Chondrocyte (in vitro differentiated cells): ENCODE measurements around the gene MAP2K4. TPM values are rescaled to one million over a fixed set of nuclear protein-coding genes. Genes with fewer than 3 reads are reported as not detected.
A peak's percentile ranks its signal among the peaks of the same experiment; 100 is the strongest.

Experiments used
- DNase-seq: peaks from one replicate; pipeline ENCODE4 v3.0.0; 2021; ENCODE audit warnings: mixed read lengths, low spot score
- H3K27ac Mint-ChIP-seq: one replicate; pipeline ENCODE4 v1.8.0; 2021; ENCODE audit warnings: mild to moderate bottlenecking, moderate library complexity, mixed read lengths; ENCODE audit not compliant: unreplicated experiment
- H3K27me3 Mint-ChIP-seq: 2 replicates; pipeline ENCODE4 v1.8.0; 2021; ENCODE audit warnings: low read depth, mixed read lengths
- H3K36me3 Mint-ChIP-seq: 2 replicates; pipeline ENCODE4 v1.8.0; 2021; ENCODE audit warnings: low read depth, mixed read lengths
- H3K4me1 Mint-ChIP-seq: 2 replicates; pipeline ENCODE4 v1.8.0; 2021; ENCODE audit warnings: low read depth, mild to moderate bottlenecking, mixed read lengths
- H3K4me3 Mint-ChIP-seq: one replicate; pipeline ENCODE4 v1.8.0; 2021; ENCODE audit warnings: mild to moderate bottlenecking, moderate library complexity, mixed read lengths; ENCODE audit not compliant: unreplicated experiment
- H3K9me3 Mint-ChIP-seq: 2 replicates; pipeline ENCODE4 v1.8.0; 2021; ENCODE audit warnings: low read depth, mixed read lengths
- total RNA-seq: library from RNA; stranded (reverse); gene quantifications from 3 replicates; pipeline ENCODE4 v1.2.1, GENCODE V29; 2021
- TF ChIP-seq, protein P1 (sequence below): fragments of 200-600 bp; sonication (generic); IDR thresholded peaks from 2 replicates; pipeline ENCODE4 v1.5.0; 2021; ENCODE audit warnings: antibody characterized with exemption, mild to moderate bottlenecking, moderate library complexity

Gene MAP2K4
- total RNA-seq, 1 donor from 2014 or later = 26.0 TPM

GRCh38 chr17:12078791-12079190, 58.1 kb downstream of the MAP2K4 start:
- Mint-ChIP-seq H3K4me3 (no peak overlapping the region), H3K27me3 (no peaks in the 10 kb centered on the region), H3K9me3 (no peaks in the 10 kb centered on the region), H3K27ac (peak overlapping the region; percentile 88), H3K4me1 (peaks cover 43% of the 10 kb centered on the region), H3K36me3 (peaks cover 4% of the 10 kb centered on the region)
- no peak for DNase-seq
- TF ChIP-seq, protein P1, sequence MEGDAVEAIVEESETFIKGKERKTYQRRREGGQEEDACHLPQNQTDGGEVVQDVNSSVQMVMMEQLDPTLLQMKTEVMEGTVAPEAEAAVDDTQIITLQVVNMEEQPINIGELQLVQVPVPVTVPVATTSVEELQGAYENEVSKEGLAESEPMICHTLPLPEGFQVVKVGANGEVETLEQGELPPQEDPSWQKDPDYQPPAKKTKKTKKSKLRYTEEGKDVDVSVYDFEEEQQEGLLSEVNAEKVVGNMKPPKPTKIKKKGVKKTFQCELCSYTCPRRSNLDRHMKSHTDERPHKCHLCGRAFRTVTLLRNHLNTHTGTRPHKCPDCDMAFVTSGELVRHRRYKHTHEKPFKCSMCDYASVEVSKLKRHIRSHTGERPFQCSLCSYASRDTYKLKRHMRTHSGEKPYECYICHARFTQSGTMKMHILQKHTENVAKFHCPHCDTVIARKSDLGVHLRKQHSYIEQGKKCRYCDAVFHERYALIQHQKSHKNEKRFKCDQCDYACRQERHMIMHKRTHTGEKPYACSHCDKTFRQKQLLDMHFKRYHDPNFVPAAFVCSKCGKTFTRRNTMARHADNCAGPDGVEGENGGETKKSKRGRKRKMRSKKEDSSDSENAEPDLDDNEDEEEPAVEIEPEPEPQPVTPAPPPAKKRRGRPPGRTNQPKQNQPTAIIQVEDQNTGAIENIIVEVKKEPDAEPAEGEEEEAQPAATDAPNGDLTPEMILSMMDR = no peak

GRCh38 chr17:12081720-12082119, 61.0 kb downstream of the MAP2K4 start:
- DNase-seq = no peak
- H3K36me3 Mint-ChIP-seq = peaks cover 2% of the 10 kb centered on the region
- peak overlapping the region; percentile 71 for H3K27ac Mint-ChIP-seq
- no peak overlapping the region for H3K4me3 Mint-ChIP-seq
- TF ChIP-seq, protein P1 = no peak
- H3K9me3 Mint-ChIP-seq = no peaks in the 10 kb centered on the region
- H3K4me1 Mint-ChIP-seq = peaks cover 43% of the 10 kb centered on the region
- no peaks in the 10 kb centered on the region for H3K27me3 Mint-ChIP-seq

DNA sequence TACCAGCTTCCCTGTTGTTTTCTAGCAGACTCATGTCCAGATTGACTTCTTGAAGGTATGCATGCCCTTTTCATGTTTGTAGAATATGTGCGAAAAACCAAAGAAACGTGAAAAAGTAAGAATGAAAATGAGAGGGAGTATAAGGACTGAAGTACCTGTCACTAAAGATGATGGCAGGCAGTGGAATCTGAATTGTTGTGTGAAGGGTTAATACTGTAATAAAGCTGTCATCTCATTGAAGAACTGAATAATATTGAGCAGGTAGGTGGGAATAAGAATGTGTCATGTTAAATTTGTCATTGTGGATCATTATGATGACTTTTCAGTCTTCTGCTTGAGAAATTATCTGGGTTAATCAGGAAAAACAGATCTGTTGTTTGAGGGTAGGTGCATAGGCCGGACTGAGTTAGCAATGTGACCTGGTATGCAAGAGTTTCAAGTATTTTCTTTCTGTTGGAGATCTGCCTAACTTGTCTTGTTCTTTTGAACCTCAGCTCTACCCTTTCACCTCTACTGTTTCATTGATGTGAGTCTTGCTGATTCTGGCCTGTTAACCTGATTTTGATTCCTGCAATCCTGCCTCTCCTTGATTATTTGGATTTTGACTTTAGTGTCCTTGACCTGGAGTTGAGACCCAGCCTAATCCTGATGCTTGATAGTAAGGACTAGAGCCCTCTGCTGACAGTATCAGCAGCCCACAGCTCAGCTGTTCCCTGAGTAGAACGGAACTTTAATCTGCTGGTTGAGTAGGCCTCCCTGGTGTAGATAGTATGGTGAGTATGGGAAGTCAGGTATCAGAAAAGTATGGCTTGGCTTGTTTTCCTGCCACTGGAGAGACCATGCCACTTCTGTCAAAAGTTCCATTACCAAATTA, 64.6 kb downstream of the MAP2K4 start:
- no peak for DNase-seq
- no peak overlapping the region for H3K4me3 Mint-ChIP-seq
- no peak overlapping the region for H3K27ac Mint-ChIP-seq
- no peaks in the 10 kb centered on the region for H3K9me3 Mint-ChIP-seq
- no peaks in the 10 kb centered on the region for H3K36me3 Mint-ChIP-seq
- peaks cover 32% of the 10 kb centered on the region for H3K4me1 Mint-ChIP-seq
- no peaks in the 10 kb centered on the region for H3K27me3 Mint-ChIP-seq
- TF ChIP-seq, protein P1 = no peak

DNA sequence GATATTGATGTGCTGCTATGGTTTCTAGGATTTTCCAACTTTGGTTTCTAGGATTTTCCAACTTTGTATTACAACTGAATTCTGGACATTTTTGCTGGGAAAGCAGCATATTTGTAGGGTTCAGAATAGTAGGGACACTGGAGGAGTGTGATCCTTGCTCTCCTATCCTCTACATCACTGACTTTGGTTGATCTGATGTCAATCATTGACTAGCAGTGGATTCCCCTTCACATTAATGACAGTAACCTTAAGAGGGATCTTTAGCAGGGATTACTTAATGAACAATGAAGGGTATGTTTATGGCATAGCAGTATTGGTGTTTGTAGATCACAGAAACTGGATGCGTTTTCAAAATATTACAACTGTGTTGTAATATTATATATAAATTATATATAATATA, 67.4 kb downstream of the MAP2K4 start:
- TF ChIP-seq, protein P1 = no peak
- peaks cover 20% of the 10 kb centered on the region for H3K4me1 Mint-ChIP-seq

GRCh38 chr17:12089809-12090384, 69.2 kb downstream of the MAP2K4 start:
- Mint-ChIP-seq H3K27me3 (no peaks in the 10 kb centered on the region), H3K36me3 (no peaks in the 10 kb centered on the region), H3K4me1 (peaks cover 19% of the 10 kb centered on the region), H3K9me3 (no peaks in the 10 kb centered on the region), H3K4me3 (peak overlapping the region; percentile 0), H3K27ac (peak overlapping the region; percentile 86)
- DNase-seq = no peak
- TF ChIP-seq, protein P1 = no peak

More for the DNA sequence above, 67.4 kb downstream of the MAP2K4 start:
- H3K27me3 Mint-ChIP-seq = no peaks in the 10 kb centered on the region
- no peak overlapping the region for H3K4me3 Mint-ChIP-seq
- no peaks in the 10 kb centered on the region for H3K36me3 Mint-ChIP-seq
- H3K9me3 Mint-ChIP-seq = no peaks in the 10 kb centered on the region
- no peak overlapping the region for H3K27ac Mint-ChIP-seq
- DNase-seq = no peak
